Activated naive CD4-positive, alpha-beta T cell treated with anti-CD3 and anti-CD28 coated beads, Interleukin-2, amount 50 U/mL, for 72 hours (primary cell): ENCODE data around the gene DISP2. TPM values are rescaled to one million over a fixed set of nuclear protein-coding genes. Genes with fewer than 3 reads are reported as not detected.

Experiments used
- ATAC-seq, 2 donors: fragments of 150-1000 bp; cut with Tn5 transposase; 2 replicates each; pipeline ENCODE4 v1.10.0; 2021; ENCODE audit warnings: mild to moderate bottlenecking in 2 of 2, moderate library complexity in 2 of 2
- DNase-seq, 2 donors: peaks; one replicate each; pipeline ENCODE4 v3.0.0; 2021 to 2022; ENCODE audit warnings: low spot score in 2 of 2
- H3K27ac Mint-ChIP-seq, 2 donors: one replicate each; pipeline ENCODE4 v1.8.0; 2022; ENCODE audit warnings: mild to moderate bottlenecking in 2 of 2, mixed read lengths in 2 of 2
- H3K36me3 Mint-ChIP-seq, 2 donors: one replicate each; pipeline ENCODE4 v1.8.0; 2022; ENCODE audit warnings: mixed read lengths in 2 of 2
- H3K9me3 Mint-ChIP-seq, 2 donors: one replicate each; pipeline ENCODE4 v1.8.0; 2022; ENCODE audit warnings: mixed read lengths in 2 of 2
- total RNA-seq, 2 donors: library from RNA; stranded (reverse); gene quantifications; one replicate each; pipeline ENCODE4 v1.2.3, GENCODE V29; 2022

Gene DISP2
- total RNA-seq, 2 donors from 2014 or later, result 0.06 to 0.50 TPM

DNA sequence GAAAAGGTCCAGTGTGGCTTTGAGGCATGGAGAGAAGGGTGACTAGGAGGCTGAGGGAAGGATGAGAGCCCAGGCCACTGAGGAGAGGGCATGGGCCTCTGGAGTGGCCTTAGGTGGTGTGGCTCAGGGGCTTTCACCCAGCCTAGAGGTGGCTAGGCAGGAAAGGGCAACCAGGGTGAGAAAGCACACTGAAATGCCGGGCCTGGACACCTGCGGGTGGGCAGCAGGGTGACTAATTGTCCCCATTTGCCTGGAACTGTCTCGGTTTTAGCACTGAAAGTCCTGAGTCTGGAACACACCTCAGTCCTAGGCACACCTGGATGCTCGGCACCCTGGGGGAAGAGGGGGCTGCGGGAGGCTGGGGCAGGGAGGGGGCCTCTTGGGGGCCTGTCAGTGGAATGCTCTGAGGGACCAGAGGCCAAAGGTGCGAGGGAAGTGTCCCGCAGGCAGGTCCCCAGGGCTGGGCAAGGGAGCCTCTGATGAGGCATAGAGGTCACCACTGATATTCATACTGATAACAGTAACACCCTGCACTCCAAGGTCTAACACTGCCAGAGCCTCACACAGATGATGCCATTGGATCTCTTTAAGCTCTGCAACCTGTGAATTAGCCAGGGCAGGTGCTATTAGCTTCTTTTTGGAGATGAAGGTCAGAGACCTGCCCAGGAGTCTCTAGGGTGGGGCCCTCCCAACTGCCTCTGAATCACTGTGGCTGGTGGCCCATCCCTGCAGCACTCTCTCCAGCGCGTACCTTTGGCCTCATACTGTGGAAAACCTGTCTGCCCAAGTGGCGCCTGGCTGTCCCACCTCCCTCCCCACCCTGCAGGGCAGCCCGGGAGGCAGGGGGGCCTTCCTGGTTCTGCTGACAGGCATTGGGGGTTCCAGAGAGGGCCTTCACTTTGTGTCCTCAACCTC, 10.2 kb upstream of the DISP2 start:
- ATAC-seq (no peak), DNase-seq (no peak)
- Mint-ChIP-seq H3K9me3 (no peaks in the 10 kb centered on the region), H3K36me3 (no peaks in the 10 kb centered on the region), H3K27ac (peak overlapping the region in 1 of 2 donors; percentile 66)

DNA sequence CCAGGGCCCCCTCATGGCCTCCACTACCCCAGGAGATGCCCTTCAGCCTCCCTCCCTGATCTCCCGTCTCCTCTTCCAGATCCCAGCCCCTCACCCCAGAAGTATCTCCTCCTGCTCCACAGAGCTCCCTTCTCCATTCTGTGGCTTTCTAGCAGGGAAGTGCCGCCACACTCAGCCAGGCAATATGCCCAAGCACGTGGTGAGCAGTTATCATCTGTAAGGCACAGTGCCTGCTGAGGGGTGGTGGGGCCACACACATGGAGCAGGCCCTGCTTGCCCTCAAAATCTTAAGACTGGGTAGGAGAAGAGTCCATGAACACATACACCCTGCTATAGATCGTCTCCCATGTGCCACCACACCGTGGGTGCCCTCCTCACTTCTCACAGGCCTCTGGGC, 9.5 kb upstream of the DISP2 start:
- no peaks in the 10 kb centered on the region for H3K9me3 Mint-ChIP-seq
- no peak for DNase-seq
- H3K27ac Mint-ChIP-seq, result peak overlapping the region; percentile 34 to 66
- no peak for ATAC-seq
- H3K36me3 Mint-ChIP-seq, result no peaks in the 10 kb centered on the region

DNA sequence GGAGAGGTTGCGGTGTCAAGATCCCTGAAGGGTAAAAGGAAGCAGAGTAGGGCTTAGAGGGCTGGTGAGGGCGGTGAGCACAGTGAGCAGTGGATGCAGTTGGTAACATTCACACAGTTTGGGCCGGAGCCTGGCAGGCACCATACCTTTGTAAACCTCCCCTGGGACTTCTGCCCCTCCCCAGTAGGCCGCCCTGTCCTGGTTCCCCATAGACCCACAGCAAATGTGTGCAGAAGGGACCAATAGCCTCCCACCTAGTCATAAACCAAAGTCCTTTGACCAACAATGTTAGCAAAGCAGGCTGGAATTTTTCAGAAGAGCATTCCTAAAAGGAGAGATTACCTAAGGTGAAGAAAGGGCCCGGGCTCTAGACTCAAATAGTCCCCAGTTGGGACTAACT, 8.9 kb upstream of the DISP2 start:
- Mint-ChIP-seq H3K9me3 (no peaks in the 10 kb centered on the region), H3K27ac (no peak overlapping the region), H3K36me3 (no peaks in the 10 kb centered on the region)
- DNase-seq (no peak), ATAC-seq (no peak)

- Mint-ChIP-seq H3K36me3 (no peaks in the 10 kb centered on the region), H3K9me3 (no peaks in the 10 kb centered on the region), H3K27ac (no peak overlapping the region)
- DNase-seq (no peak), ATAC-seq (no peak)
Measured at GRCh38 chr15:40352281-40352901, 5.6 kb upstream of the DISP2 start.

DNA sequence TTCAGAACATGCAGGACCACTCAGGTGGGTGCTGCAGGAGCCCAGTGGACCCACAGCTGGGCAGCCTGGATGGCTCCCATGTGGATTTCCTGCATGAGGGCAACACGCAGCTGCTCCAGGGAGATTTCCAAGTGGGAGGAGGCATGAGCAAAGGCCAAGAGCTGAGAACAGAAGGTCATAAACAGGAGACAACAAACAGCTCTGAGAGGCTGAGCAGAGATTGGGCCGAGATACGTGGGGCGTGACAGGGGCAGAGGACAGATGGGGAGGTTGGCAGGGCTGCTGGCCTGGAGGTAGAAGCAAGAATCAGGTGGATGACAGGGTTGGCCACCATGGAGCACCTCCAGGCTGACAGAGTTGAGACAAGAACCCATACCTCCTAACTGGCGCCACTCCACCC, 4.3 kb upstream of the DISP2 start:
- Mint-ChIP-seq H3K27ac (no peak overlapping the region), H3K36me3 (no peaks in the 10 kb centered on the region), H3K9me3 (no peaks in the 10 kb centered on the region)
- ATAC-seq (no peak), DNase-seq (no peak)

DNA sequence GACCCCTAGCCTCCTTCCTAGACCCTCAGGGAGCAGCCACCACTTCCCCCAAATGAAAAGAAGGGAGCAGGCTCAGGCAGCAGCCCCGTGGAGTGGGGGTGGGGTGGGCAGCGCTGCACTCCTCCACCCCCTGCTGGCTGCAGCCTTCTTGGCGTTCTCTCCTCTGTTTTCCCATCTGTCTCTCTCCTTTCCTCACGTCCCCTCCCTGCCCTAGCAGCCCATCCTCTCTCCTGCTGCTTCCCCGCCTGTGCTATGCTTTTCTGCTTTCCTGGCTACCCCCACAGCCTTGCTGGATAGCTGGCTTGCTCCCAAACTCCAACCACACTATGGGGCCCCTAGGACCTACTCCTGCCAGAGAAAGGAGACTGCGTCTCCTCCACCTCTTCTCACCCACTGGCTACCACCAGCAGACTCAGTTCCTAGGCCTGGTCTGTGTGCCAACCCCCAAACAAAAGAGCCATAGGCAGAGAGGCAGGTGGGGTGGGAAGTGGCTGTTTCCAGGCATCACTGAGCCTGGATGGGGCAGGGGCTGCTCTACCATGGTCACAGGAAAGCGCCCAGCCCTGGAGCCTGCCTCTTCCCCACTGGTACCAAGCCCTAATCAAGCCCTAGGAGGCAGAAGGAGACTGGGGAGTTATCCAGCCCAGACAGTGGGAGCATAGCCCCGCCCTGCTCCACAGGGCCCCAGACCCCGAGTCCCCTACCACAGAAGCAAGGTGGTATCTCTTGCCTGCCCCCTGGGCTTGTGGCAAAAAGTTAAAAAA, 3.4 kb upstream of the DISP2 start:
- Mint-ChIP-seq H3K9me3 (no peaks in the 10 kb centered on the region), H3K36me3 (no peaks in the 10 kb centered on the region), H3K27ac (no peak overlapping the region)
- ATAC-seq (no peak), DNase-seq (no peak)

DNA sequence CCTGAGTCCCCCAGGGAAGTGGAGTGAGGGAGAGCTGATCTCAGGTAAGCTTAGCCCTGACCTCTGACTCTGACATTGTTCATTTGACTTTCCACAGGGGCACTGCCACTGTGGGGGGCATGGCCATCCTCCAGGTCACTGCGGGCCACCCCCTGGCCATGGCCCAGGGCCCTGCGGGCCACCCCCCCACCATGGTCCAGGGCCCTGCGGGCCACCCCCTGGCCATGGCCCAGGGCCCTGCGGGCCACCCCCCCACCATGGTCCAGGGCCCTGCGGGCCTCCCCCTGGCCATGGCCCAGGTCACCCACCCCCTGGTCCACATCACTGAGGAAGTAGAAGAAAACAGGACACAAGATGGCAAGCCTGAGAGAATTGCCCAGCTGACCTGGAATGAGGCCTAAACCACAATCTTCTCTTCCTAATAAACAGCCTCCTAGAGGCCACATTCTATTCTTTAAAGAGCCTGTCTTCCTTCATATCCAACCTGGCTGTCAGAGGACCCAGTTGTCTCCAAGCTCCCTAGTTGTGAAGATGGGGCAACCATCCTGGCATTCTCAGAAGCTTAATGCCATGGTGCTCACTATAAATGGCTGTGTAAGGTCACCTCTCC, 1.9 kb upstream of the DISP2 start:
- ATAC-seq (no peak), DNase-seq (no peak)
- no peak overlapping the region for H3K27ac Mint-ChIP-seq

GRCh38 chr15:40357246-40357645, 773 bp upstream of the DISP2 start:
- no peaks in the 10 kb centered on the region for H3K9me3 Mint-ChIP-seq
- H3K27ac Mint-ChIP-seq, result no peak overlapping the region
- H3K36me3 Mint-ChIP-seq, result no peaks in the 10 kb centered on the region
- DNase-seq (no peak), ATAC-seq (no peak)

More for the DNA sequence above, 1.9 kb upstream of the DISP2 start:
- H3K9me3 Mint-ChIP-seq, result no peaks in the 10 kb centered on the region
- H3K36me3 Mint-ChIP-seq, result no peaks in the 10 kb centered on the region

DNA sequence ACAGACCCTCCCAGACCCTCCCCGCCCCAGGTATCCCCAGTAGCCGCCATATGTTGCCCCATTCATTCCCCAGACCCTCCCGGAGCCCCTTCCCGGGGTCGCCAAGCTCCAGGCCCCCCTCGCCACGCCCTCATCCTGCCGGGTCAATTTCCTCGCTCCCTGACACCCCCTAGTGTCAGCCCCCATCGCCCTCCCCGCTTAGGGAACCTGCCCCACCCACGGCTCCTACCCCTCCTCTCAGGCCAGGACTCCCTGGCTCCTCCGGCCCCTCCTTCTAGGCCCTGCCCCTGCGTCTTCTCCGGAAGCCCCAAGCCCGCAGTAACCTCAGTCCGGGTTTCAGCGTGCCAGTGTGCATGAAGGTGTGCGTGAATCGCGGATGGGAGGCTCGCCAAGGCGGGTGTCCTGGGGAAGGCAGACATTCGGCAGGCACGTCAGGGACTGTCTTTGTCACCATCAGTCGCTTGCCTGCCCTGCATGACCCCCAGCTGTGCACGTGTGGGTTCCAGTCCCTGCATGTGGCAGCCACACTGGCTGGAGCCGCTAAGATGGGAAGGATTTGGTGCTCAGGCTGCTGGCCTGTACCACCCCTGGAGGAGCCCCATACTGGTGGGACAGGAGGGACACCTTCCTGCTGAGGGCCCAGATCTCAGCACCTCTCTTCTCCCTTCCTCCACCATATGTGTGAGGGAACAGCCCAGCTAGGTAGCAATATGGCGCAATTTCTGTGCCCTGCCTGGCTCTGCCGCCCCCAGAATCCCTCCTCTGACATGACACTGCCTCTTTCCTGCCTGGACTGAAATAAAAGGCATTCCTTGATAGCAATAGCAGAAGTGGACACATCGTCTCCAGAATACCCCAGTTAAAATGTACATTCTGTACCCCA, 693 bp downstream of the DISP2 start:
- Mint-ChIP-seq H3K36me3 (no peaks in the 10 kb centered on the region), H3K9me3 (no peaks in the 10 kb centered on the region), H3K27ac (no peak overlapping the region)
- DNase-seq (no peak), ATAC-seq (peak; percentile 41 to 53)

DNA sequence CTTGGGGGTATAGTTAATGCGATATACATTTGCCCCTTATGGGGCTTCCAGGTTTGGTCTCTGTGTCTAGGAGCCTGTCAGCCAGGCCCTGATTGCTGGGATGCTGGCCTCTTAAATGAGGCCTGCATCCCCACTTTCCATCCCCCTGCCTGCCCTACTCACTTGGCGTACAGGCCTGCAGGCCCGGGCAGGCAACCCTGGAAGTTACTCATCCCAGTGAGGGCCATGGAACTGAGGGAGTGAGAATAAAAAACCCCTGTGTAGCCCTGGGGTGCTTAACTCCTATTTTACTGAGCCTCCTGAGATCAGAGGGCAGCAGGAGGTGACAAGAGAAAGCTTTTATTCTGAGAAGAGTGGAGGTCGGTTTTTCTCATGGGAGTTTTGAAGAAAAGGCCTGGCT, 2.0 kb downstream of the DISP2 start:
- no peak for DNase-seq
- no peak for ATAC-seq
- Mint-ChIP-seq H3K36me3 (no peaks in the 10 kb centered on the region), H3K9me3 (no peaks in the 10 kb centered on the region), H3K27ac (no peak overlapping the region)

GRCh38 chr15:40361640-40362039, 3.6 kb downstream of the DISP2 start:
- no peak overlapping the region for H3K27ac Mint-ChIP-seq
- H3K36me3 Mint-ChIP-seq, result no peaks in the 10 kb centered on the region
- ATAC-seq (no peak), DNase-seq (no peak)
- no peaks in the 10 kb centered on the region for H3K9me3 Mint-ChIP-seq

- Mint-ChIP-seq H3K27ac (peak overlapping the region; percentile 14 to 15), H3K9me3 (no peaks in the 10 kb centered on the region), H3K36me3 (peaks cover 0 to 6% of the 10 kb centered on the region in 2 donors)
- ATAC-seq, result no peak
- no peak for DNase-seq
Measured at GRCh38 chr15:40363611-40364010, 5.6 kb downstream of the DISP2 start.

DNA sequence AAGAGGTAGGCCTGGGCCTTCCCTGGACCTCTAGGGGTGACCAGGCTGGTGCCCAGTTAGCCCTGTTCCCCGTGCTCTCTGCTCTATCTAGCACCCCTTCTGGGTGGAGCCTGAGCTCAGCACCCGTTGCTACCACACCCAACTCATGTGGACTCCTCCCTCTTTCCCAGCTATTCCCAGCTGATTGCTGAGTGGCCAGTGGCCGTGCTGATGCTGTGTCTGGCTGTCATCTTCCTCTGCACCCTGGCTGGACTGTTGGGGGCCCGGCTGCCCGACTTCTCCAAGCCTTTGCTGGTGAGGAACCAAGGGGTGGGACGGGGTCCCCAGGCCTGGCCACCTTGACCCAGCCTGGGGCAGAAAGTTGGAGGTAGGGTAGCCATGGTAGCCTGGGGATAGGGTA, 6.2 kb downstream of the DISP2 start:
- ATAC-seq (no peak), DNase-seq (no peak)
- H3K36me3 Mint-ChIP-seq, result peaks cover 0 to 6% of the 10 kb centered on the region in 2 donors
- H3K9me3 Mint-ChIP-seq, result no peaks in the 10 kb centered on the region
- H3K27ac Mint-ChIP-seq, result no peak overlapping the region

- no peaks in the 10 kb centered on the region for H3K9me3 Mint-ChIP-seq
- no peak overlapping the region for H3K27ac Mint-ChIP-seq
- ATAC-seq (no peak), DNase-seq (no peak)
- peaks cover 0 to 6% of the 10 kb centered on the region in 2 donors for H3K36me3 Mint-ChIP-seq
Measured at GRCh38 chr15:40365016-40365415, 7.0 kb downstream of the DISP2 start.

- Mint-ChIP-seq H3K9me3 (no peaks in the 10 kb centered on the region), H3K27ac (no peak overlapping the region), H3K36me3 (peaks cover 0 to 6% of the 10 kb centered on the region in 2 donors)
- ATAC-seq, result no peak
- no peak for DNase-seq
Measured at GRCh38 chr15:40365624-40366456, 7.8 kb downstream of the DISP2 start.
